HEK293 (cell line): ENCODE data around the gene ZHX3.

Experiments used
- CTCF ChIA-PET: fragments of 350-600 bp; formaldehyde crosslinking; extraction: SDS; loops from one replicate; lab custom pipeline; 2021; ENCODE audit warnings: antibody characterized with exemption; lab: Yijun Ruan, JAX
- POLR2A ChIA-PET: fragments of 300-600 bp; formaldehyde crosslinking; extraction: SDS; loops from one replicate; lab custom pipeline; 2020; ENCODE audit warnings: antibody characterized with exemption, inconsistent platforms; lab: Yijun Ruan, JAX
- H3K27ac ChIP-seq: fragments of 200-500 bp; sonication (Bioruptor generic); 2 replicates; pipeline ENCODE4 v1.5.1; 2014; ENCODE audit warnings: low read depth, low read length, control low read depth, inconsistent platforms; ENCODE audit errors: extremely low read depth
- H3K36me3 ChIP-seq, 2 experiments: fragments of 200-500 bp in 1 of 2; sonication (Bioruptor generic) in 1 of 2; 1 replicate in 1 of 2; 2 replicates in 1 of 2; pipeline ENCODE4 v1.5.1; 2014 to 2017; ENCODE audit warnings: inconsistent platforms in 2 of 2, low read length in 2 of 2; ENCODE audit not compliant: control insufficient read depth in 2 of 2, insufficient read depth in 1 of 2
- H3K4me1 ChIP-seq: fragments of 200-500 bp; sonication (Bioruptor generic); 2 replicates; pipeline ENCODE4 v1.5.1; 2014; ENCODE audit warnings: mild to moderate bottlenecking, low read length, inconsistent platforms; ENCODE audit not compliant: control insufficient read depth, insufficient read depth
- H3K4me3 ChIP-seq: 2 replicates; pipeline ENCODE4 v1.5.1; 2011; ENCODE audit warnings: low read depth, mild to moderate bottlenecking, control low read depth, low read length, moderate library complexity
- H3K9me3 ChIP-seq: fragments of 200-500 bp; sonication (Bioruptor generic); 2 replicates; pipeline ENCODE4 v1.5.1; 2014; ENCODE audit warnings: low read depth, low read length, inconsistent platforms; ENCODE audit not compliant: control insufficient read depth, insufficient read depth
- MZF1 ChIP-seq: fragments of 450-650 bp; formaldehyde crosslinking; IDR thresholded peaks from 2 replicates; pipeline ENCODE4 v1.5.1; 2017; ENCODE audit warnings: missing biosample characterization, missing genetic modification characterization, borderline replicate concordance
- PBX3 ChIP-seq: sonication (generic); formaldehyde crosslinking; IDR thresholded peaks from 2 replicates; pipeline ENCODE4 v1.8.1; 2022; ENCODE audit warnings: mild to moderate bottlenecking, moderate library complexity, missing genetic modification reagents
- ZNF112 ChIP-seq: fragments of 450-650 bp; formaldehyde crosslinking; IDR thresholded peaks from 2 replicates; pipeline ENCODE4 v1.5.0; 2017; ENCODE audit warnings: missing biosample characterization, missing genetic modification characterization
- ZNF202 ChIP-seq: fragments of 450-650 bp; formaldehyde crosslinking; IDR thresholded peaks from 2 replicates; pipeline ENCODE4 v1.5.1; 2016; ENCODE audit warnings: missing biosample characterization, missing genetic modification characterization, borderline replicate concordance
- ZNF221 ChIP-seq: fragments of 450-650 bp; formaldehyde crosslinking; IDR thresholded peaks from 2 replicates; pipeline ENCODE4 v1.5.1; 2017; ENCODE audit warnings: missing biosample characterization, missing genetic modification characterization, borderline replicate concordance
- ZNF23 ChIP-seq: fragments of 450-650 bp; formaldehyde crosslinking; IDR thresholded peaks from 2 replicates; pipeline ENCODE4 v1.5.1; 2016; ENCODE audit warnings: missing biosample characterization, missing genetic modification characterization, borderline replicate concordance
- ZNF335 ChIP-seq: fragments of 450-650 bp; formaldehyde crosslinking; conservative IDR thresholded peaks from 2 replicates; pipeline ENCODE4 v1.5.1; 2016; ENCODE audit warnings: missing biosample characterization, missing genetic modification characterization
- ZNF394 ChIP-seq: fragments of 450-650 bp; formaldehyde crosslinking; IDR thresholded peaks from 2 replicates; pipeline ENCODE4 v1.5.1; 2016; ENCODE audit warnings: missing biosample characterization, missing genetic modification characterization, mild to moderate bottlenecking, moderate library complexity, borderline replicate concordance
- ZNF433 ChIP-seq: fragments of 450-650 bp; formaldehyde crosslinking; IDR thresholded peaks from 2 replicates; pipeline ENCODE4 v1.5.1; 2016; ENCODE audit warnings: missing biosample characterization, missing genetic modification characterization, low read depth
- ZNF501 ChIP-seq: fragments of 450-650 bp; formaldehyde crosslinking; IDR thresholded peaks from 2 replicates; pipeline ENCODE4 v1.5.1; 2016; ENCODE audit warnings: missing biosample characterization, missing genetic modification characterization
- ZNF518A ChIP-seq: fragments of 450-650 bp; formaldehyde crosslinking; conservative IDR thresholded peaks from 2 replicates; pipeline ENCODE4 v1.5.1; 2016; ENCODE audit warnings: low read depth, missing biosample characterization, missing genetic modification characterization
- ZNF521 ChIP-seq: fragments of 450-650 bp; formaldehyde crosslinking; IDR thresholded peaks from 2 replicates; pipeline ENCODE4 v1.5.1; 2017; ENCODE audit warnings: missing biosample characterization, mild to moderate bottlenecking, missing genetic modification characterization
- ZNF658 ChIP-seq: fragments of 450-650 bp; formaldehyde crosslinking; IDR thresholded peaks from 2 replicates; pipeline ENCODE4; 2016; ENCODE audit warnings: missing biosample characterization, missing genetic modification characterization
- ZNF747 ChIP-seq: fragments of 450-650 bp; formaldehyde crosslinking; IDR thresholded peaks from 2 replicates; pipeline ENCODE4 v1.5.1; 2016; ENCODE audit warnings: missing biosample characterization, missing genetic modification characterization
- ZSCAN16 ChIP-seq: fragments of 450-650 bp; formaldehyde crosslinking; IDR thresholded peaks from 2 replicates; pipeline ENCODE4 v1.5.1; 2016; ENCODE audit warnings: missing biosample characterization, missing genetic modification characterization

Gene ZHX3

GRCh38 chr20:41178495-41178894, 139.0 kb downstream of the ZHX3 start (continued):
- TF ChIP-seq ZNF518A (tag by site-specific recombination) = no peak
- TF ChIP-seq PBX3 = no peak
- no peak for TF ChIP-seq ZNF221 (tag by site-specific recombination)
- no peak for TF ChIP-seq MZF1 (tag by site-specific recombination)
- no peak for TF ChIP-seq ZNF202
- TF ChIP-seq ZNF112 (tag by site-specific recombination) = no peak

GRCh38 chr20:41177636-41178035, 139.9 kb downstream of the ZHX3 start:
- H3K4me3 ChIP-seq = no peak overlapping the region
- no peaks in the 10 kb centered on the region for H3K9me3 ChIP-seq
- H3K27ac ChIP-seq = no peak overlapping the region
- H3K36me3 ChIP-seq = peaks cover 0 to 72% of the 10 kb centered on the region in 2 experiments; a peak in 1 of 3 replicates
- H3K4me1 ChIP-seq = no peaks in the 10 kb centered on the region
- TF ChIP-seq ZNF501 = no peak
- peak; percentile 28 for TF ChIP-seq ZNF335
- ChIA-PET POLR2A (no interaction called here), CTCF (interaction anchor here (0.6 kb wide), 1 partner anchor 28 kb away, joined by 3 read pairs; no protein-coding TSS in a partner anchor)

GRCh38 chr20:41176711-41177552, 140.6 kb downstream of the ZHX3 start:
- no peak overlapping the region for H3K27ac ChIP-seq
- ChIA-PET CTCF (interaction anchor here (1.1 to 1.7 kb wide), 2 partner anchors 164 to 234 kb away, joined by 3 to 7 read pairs; partner anchors contain the start of gene LPIN3), POLR2A (no interaction called here)
- H3K4me1 ChIP-seq = no peaks in the 10 kb centered on the region
- H3K9me3 ChIP-seq = no peaks in the 10 kb centered on the region
- H3K4me3 ChIP-seq = no peak overlapping the region
- peaks cover 0 to 73% of the 10 kb centered on the region in 2 experiments; a peak in 1 of 3 replicates for H3K36me3 ChIP-seq
- TF ChIP-seq ZNF433 (tag by site-specific recombination) = no peak

- Histone ChIP-seq H3K27ac (no peak overlapping the region), H3K36me3 (peaks cover 0 to 77% of the 10 kb centered on the region in 2 experiments; a peak in 1 of 3 replicates)
- TF ChIP-seq ZNF23 (tag by site-specific recombination) (no peak), MZF1 (tag by site-specific recombination) (no peak), ZNF521 (tag by site-specific recombination) (no peak), ZSCAN16 (no peak), ZNF747 (no peak), ZNF394 (tag by site-specific recombination) (no peak), ZNF658 (tag by site-specific recombination) (no peak)
- TF ChIP-seq, all 188 proteins: peak for 0
- Histone ChIP-seq H3K4me1 (no peaks in the 10 kb centered on the region), H3K9me3 (no peaks in the 10 kb centered on the region), H3K4me3 (no peak overlapping the region)
- ChIA-PET CTCF (interaction anchor here (0.6 to 1.7 kb wide), 4 partner anchors 163 to 236 kb away, joined by 3 to 7 read pairs (median 5); partner anchors contain the start of gene LPIN3), POLR2A (interaction anchor here (1.4 kb wide), 1 partner anchor 165 kb away, joined by 3 read pairs; the partner anchor contains the start of gene LPIN3)
These were observed 141.7 kb downstream of the ZHX3 start for GRCh38 chr20:41175727-41176330.
